NK-92 treated with Interleukin-12 subunit alpha and Interleukin-12 subunit beta, amount 100 ng/mL, for 24 hours (cell line): Measurements from ENCODE around the gene TSPY2.
"Not testable (repeated sequence)": the region's sequence is repeated elsewhere in the genome, so short reads cannot be mapped to it uniquely, and the experiment has no call there.

Source experiments
- DNase-seq: peaks from one replicate; lab custom pipeline; 2025; lab: John Stamatoyannopoulos, UW

Gene TSPY2, protein sequence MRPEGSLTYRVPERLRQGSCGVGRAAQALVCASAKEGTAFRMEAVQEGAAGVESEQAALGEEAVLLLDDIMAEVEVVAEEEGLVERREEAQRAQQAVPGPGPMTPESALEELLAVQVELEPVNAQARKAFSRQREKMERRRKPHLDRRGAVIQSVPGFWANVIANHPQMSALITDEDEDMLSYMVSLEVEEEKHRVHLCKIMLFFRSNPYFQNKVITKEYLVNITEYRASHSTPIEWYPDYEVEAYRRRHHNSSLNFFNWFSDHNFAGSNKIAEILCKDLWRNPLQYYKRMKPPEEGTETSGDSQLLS

DNA sequence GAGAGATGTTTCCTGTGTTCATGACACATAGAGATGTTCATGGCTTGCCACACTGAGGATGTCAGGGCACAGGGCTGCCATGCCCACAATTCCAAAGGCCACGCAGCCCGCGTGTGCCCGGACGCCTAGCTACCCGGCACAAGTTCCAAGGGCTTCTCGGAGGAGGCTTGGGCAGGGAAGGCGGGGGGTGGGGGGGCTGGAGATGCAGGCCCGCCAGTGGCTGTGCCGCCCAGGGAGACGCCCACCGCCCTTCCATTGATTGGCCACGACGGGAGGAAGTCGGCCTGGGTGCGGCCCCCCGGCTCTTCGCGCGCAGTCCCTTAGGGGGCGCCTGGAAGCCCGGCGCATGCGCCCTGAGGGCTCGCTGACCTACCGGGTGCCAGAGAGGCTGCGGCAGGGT, at the start of gene TSPY2:
Gene TSPY2, plus strand, starts transcription at position 301 of the 400 bp plus-strand sequence. Its CDS starts 46 bp downstream, at position 347.
- not testable (repeated sequence) for DNase-seq

DNA sequence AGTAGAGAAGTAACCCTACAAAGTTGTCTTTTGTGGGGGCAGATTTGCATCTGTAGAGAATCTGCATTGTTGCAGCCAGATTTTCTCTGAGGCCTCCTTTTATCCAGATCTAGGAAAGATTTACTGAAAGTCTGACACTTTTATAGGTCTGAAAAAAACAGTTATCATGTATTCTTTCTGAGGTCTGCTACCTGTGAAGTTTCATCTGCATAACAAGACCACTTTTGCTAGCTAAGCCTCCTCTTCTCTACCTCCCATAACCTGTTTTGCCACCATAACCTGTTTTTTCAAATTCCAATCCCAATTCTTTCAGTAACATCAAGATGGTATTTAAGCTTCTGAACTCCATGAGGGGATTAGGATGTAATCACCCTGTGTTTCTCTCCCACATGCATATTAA, 36.5 kb upstream of the TSPY2 start:
- DNase-seq: not testable (repeated sequence)

- not testable (repeated sequence) for DNase-seq
These were observed 29.0 kb upstream of the TSPY2 start for GRCh38 chrY:6217045-6217444.

GRCh38 chrY:6269839-6270238, 23.8 kb downstream of the TSPY2 start:
- DNase-seq: not testable (repeated sequence)
